Measurements from ENCODE around the gene SH3YL1.

GRCh38 chr2:278927-279320 lies 15.1 kb upstream of the SH3YL1 start:
- TF ChIP-seq POLR2A (IDR thresholded peaks at IDR 0.05): no peak
- no peak for TF ChIP-seq CTCF (IDR thresholded peaks at IDR 0.05 in 8 of 11, conservative IDR thresholded peaks at IDR 0.05 in 3 of 11)
- no peak for TF ChIP-seq POLR2AphosphoS5 (IDR thresholded peaks at IDR 0.05)
